NCI-H128 (cell line): ENCODE data around the gene GOLGA6C.
"Not testable (repeated sequence)": the region's sequence is repeated elsewhere in the genome, so short reads cannot be mapped to it uniquely, and the experiment has no call there.

ENCODE experiments used
- DNase-seq: peaks from one replicate; lab custom pipeline; 2025; ENCODE audit not compliant: unreplicated experiment; lab: John Stamatoyannopoulos, UW

Gene GOLGA6C

GRCh38 chr15:75314552-75315290 lies 56.6 kb downstream of the GOLGA6C start:
- no peak for DNase-seq

- not testable (repeated sequence) for DNase-seq
Observed at GRCh38 chr15:75319231-75319897, 61.2 kb downstream of the GOLGA6C start.
